HuH-7.5 (cell line): ENCODE results near the gene SLC40A1.
"Not testable (repeated sequence)": the region's sequence is repeated elsewhere in the genome, so short reads cannot be mapped to it uniquely, and the experiment has no call there.

Source experiments
- DNase-seq: peaks from one replicate; pipeline ENCODE4 v3.0.0; 2011; ENCODE audit warnings: low spot score

Gene SLC40A1, protein sequence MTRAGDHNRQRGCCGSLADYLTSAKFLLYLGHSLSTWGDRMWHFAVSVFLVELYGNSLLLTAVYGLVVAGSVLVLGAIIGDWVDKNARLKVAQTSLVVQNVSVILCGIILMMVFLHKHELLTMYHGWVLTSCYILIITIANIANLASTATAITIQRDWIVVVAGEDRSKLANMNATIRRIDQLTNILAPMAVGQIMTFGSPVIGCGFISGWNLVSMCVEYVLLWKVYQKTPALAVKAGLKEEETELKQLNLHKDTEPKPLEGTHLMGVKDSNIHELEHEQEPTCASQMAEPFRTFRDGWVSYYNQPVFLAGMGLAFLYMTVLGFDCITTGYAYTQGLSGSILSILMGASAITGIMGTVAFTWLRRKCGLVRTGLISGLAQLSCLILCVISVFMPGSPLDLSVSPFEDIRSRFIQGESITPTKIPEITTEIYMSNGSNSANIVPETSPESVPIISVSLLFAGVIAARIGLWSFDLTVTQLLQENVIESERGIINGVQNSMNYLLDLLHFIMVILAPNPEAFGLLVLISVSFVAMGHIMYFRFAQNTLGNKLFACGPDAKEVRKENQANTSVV

DNA sequence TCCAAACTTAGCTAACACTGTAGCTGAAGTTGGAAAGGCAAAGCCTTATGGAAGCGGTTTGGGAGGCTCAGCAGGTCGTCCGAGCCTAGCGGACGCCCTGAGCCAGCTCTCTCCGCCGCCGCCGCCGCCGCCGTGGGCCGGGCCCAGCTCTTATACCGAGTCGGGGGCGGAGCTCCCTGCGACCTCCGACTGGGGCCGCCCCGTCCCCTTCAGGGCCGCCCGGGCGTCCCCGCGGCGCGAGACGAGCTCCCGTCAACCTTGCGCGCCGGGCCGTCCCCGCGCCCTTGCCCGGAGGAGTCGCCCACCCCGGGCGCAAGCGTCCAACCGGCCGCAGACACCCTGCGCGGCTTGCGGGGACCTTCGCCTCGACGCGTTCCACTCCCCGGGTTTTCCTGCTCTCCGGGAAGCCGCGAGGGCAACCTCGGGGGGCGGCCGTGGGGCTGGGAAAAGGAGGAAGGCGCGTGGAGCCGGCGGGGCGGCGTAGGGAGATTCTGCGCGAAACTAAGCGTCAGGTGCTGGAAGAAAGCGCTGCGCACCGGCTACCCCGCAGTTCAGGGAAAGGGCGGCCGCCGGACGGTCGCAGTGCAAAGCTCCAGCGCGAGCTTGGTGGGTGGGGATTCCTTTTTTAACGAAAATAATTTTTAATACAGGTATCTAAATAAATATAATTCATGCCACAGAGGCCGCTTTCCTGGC lies at the start of gene SLC40A1:
SLC40A1 (minus strand) TSS at position 129 of the 696 bp plus-strand sequence. CDS start 326 bp downstream, outside the sequence.
- DNase-seq = peak; percentile 62

DNA sequence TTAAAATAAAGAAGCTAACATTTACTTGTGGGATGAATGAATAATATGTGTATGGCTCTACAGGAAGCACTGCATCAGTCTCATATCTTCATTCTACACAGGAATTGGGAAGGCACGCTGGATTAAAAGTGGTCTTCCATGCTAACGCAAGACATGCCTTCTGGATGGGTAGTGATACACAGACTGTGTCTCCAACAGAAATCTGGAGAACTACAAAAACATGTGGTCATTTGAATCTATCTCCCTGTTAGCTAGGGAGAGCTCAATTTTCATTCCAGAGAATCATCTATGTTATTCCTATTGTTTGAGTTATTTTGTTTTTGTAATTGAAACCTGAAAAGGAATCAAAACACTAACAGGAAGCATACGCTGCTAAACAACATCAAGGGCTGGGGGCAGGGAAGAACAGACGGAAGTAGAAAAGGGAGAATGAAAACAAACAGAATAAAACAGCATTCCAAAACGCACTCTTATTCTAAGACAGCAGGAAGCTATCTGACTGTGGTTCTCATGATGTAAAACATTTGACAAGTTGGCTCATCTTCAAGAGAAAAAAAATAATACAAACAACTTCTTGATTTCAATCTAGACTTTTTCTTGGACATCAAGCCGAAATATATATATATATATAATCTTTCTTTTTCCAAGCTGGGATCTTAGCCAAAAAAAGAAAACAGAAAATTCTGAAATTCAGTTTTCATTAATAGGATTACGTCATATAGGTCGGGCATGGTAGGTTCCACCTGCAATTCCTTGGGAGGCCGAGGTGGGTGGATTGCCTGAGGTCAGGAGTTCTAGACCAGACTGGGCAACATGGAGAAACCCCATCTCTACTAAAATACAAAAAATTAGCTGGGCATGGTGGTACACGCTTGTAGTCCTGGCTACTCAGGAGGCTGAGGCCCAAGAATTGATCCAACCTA lies 49.2 kb upstream of the SLC40A1 start:
- no peak for DNase-seq

DNA sequence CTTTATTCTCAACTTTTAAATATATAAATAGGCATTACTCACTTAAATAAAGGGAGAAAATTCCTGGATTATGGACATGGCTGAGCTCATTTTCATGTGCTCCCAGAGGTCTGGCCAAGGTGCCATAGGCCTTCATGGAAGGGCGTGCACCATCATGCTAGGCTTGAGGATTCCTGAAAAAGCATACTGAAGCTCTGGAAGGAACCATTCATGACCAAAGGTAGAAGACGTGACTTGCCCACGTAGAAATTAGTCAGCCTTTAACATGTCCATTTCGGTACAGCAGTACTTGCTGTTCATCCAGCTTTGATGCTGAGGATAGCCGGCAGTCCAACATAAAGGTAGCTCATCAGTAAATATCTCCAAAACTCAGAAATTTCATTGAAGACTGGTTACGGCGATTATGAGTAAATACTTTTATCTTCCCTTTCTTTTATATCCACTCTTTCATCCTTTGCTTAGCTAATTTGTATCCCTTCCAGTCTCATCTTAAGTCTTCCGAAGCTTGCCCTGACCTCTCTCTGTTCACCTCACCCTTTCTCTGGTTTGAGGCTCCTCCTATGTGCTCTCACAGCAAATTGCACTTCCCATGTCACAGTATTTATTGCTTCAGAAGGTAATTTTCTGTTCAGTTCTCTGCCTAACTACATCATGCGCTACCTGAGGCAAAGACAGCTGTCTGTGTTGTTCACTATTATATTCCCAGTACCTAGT lies 48.4 kb upstream of the SLC40A1 start:
- DNase-seq = no peak

DNA sequence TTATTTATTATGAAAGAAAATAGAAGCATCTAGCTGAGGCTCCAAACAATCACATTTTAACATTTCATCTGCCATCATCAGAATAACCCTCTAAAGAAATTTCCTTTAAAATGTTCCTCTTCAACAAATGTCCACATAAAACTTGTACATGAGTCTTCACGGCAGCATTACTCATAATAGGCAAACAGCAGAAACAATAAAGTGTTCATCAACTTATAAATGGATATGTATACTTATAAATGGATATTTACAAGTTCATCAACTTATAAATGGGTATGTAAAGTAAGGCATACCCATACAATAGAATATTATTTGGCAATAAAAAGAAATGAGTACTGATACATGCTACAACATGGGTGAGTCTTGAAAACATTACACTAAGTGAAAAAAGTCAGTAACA lies 47.2 kb upstream of the SLC40A1 start:
- no peak for DNase-seq

DNA sequence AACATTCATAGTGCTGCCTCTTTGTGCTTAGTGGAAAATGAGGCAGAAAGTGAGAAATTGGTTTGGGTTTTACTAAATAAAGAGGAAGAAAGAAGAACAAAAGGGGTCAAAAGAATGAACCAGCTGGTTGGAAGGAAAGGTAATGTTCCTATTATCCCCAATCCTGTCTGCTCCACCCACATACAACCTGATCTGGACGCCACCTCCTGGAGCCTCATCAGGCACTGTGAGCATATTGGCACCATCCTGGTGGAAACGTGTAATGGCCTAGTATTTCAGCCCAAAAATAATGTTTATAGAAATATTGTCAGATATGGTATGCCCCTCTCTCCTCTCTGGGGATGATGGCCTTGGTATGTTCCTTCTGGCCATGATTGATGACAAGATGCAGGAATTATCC lies 45.0 kb upstream of the SLC40A1 start:
- no peak for DNase-seq

DNA sequence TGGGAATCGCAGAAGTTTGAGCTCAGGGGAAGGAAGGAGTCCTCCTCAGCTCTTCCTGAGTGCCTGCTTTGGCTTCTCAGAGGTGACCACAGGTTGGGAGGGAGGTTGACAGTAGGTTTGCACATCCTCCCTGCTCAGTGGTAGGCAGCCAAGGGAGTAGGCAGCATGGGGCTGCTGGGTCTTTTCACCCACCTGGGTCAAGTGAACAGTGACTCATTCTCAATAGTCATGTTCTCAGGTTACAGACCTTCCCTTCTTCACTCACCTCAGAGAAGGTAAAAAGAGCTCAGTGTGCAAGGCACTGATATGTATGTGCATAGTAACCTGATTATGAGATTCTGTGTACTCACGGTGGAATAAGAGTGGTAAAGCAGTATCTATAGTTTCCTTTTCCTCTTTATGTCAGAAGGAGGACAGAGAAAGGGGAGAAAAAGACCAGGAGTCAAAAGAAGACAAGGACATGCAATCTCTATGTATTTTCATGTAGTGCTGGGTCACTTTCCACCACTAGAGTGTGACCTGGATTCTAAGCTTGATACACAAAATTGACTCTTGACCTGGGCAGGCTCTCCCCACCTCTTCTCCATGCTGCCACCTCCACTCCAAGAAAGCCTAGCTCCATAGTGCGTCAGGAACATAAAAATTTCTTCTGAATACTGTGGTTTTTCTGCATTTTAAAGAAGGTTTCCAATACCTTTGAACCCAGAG lies 44.2 kb upstream of the SLC40A1 start:
- no peak for DNase-seq

DNA sequence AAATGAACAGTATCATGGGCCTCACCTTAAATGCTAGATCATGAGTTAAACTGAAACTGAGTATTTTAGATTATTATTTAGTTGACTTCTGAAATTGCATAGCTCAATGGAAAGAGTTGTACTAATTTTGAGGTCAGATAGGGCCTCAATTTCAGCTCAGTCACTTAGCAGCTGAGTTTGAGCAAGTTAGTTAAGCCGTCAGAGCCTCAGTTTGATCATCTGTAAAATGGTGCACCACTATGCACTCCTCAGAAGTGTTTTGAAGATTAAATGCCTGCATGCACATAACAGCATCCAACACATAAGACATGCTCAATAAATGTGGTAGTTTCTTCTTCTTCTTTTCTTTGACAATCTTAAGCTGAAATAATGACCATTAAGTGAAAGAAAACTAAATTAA lies 42.5 kb upstream of the SLC40A1 start:
- DNase-seq = no peak

DNA sequence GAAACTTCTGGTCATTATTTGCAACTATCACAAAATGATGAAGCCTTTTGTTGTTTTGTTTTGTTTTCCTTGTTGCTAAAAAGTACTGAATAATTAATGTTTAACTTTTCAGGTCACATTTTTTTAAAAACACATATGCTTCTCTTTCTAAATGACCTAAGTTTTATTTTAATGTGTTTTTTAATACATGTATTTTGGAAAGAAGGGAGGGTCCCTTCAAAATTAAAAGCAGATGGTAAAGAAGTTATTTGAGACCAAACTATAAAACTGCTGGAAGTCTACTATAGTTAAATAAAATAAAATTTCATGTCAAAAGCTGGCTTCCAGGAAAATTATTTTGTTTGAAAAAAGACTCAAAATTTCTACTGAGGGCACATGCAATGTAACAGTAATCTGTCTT lies 41.2 kb upstream of the SLC40A1 start:
- no peak for DNase-seq

DNA sequence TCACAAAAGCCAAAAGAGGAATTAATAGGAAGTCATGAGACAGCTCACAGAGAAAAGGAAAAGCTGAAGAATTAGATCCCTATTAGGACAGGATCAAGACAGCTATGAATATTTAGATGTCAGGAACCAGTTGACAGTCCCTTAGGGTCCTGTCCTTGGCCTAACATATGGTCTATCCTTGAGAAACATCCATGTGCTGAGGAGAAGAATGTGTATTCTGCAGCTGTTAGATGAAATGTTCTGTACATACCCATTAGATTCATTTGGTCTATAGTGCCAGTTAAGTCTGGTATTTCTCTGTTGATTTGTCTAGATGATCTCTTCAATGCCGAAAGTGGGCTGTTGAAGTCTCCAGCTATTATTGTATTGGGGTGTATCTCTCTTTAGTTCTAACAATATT lies 37.6 kb upstream of the SLC40A1 start:
- DNase-seq = no peak

DNA sequence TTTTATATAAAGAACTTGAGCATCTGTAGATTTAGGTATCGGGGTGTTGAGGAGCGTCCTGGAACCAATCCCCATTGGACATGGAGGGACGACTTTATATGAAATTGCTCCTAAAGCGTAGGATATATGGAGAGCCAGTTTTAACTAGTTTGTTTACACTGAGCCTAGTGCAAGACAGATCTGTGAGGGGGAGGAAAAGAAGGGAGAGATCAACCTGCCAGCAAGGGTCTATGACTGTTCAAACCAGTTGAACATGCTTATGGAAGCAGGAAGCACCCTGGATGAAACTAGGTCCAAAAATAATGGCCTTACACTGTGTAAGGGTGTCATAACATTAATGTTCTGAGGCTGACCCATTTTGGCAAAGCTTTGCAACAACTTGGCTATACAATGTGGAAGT lies 34.0 kb upstream of the SLC40A1 start:
- DNase-seq = no peak

DNA sequence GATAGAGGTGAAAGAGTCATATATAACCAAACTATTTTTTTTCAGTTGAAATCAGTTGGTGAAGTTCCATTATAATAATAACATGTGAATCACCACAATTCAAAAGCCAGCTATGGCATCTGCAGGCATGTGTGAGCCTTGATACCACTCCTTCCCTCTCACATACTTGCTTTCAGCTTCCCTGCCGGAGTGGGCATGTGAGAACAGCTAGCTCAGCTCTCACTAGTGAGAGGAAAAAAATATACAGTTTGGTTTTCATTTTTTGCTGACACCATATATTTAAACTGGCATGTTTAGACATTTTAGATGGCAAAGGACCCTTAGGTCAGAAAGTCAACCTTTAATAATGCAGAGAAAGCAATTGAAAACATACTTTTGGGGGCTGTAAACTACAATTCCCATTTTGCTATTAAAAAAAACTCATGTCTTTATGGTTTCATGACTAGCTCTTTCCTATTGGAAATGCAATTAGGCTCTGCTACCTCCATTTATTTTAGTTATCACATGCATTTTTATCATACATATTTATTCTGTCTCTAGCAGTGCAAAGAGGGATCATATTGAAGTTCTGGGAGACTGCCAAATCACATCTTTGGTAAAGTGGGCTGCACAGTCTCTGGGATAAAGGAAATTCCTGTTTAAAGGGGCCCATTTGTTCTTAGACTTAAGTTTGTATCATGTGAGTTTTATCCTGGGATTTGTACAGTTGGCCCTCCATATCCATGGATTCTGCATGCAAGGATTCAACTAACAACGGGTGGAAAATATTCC lies 33.2 kb upstream of the SLC40A1 start:
- no peak for DNase-seq

DNA sequence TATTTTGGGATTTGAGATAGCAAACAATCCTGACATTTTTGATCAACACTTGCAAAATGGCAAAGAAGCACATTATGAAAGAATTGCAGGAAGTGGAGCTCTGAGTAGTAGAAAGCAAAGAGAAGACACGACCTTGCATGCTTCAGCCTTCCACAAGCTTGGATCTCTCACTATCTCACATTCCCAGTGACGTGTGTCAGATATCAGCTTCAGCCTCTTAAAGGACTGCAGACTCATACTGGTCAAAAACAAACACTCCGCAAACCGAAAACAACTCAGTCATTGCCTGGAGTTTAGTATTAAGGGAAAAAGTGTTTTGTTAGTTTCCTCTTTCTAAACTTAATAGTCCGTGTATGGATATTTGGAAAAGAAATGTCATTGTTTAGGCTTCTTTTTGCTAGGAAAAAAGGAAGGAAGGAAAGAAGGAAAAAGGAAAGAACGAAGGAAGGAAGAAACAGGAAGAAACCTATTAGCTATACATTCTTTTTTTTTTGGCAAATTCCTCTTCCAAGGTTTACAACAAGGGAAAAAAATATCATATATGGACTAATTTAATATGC lies 32.6 kb upstream of the SLC40A1 start:
- DNase-seq = no peak

DNA sequence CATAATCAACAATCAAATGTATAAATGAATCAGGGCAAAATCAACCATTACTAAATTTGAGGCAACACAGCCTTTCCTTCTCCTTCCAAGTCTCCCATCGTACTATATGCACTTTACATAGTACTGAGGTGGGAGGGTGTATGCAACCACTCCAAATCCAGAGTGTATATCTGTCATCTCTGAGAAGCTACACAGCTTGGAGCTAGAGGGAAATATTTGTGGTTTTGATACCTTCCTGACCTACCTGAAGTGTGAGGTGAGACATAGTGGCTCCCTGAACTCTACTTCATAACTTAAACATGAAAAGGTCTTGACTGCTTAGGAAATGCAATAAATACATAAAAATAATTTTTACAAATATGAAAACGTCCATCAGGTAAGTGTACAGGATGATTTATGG lies 30.1 kb upstream of the SLC40A1 start:
- DNase-seq = no peak

DNA sequence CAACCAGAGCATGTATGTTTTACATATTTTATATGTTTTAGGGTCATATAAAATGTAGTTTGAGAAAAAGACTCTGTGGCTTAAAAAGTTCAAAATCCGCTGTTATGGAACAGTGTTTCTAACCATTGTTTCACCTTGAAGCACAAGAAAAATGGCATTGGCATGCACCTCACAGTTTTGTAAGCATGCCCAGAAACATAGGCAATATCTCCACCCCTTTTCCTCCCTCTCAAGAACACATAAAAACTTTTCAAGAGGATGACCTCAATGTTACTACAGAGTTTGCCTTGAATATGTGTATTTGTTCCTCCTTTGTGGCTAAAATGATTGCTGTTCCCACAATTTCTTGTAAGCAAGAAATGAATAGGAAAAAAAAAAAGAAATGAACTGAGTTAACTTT lies 29.3 kb upstream of the SLC40A1 start:
- DNase-seq = no peak

DNA sequence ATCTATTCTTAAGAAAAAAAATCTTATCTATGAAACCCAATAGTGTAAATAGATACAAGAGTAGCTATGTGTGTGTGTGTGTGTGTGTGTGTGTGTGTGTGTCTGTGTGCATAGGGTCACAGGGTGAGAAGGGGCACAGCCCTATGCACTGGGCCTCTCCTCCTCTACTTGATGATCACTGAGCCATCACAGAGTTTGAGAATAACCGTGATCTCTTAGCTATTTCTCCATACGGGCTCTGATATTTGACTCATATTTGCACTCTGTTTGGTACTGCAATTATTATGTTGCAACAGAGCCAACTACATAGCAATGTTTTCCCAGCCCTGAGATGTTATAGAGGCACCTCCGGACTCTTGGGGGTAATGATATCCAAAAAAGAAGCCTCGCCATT lies 28.8 kb upstream of the SLC40A1 start:
- no peak for DNase-seq

DNA sequence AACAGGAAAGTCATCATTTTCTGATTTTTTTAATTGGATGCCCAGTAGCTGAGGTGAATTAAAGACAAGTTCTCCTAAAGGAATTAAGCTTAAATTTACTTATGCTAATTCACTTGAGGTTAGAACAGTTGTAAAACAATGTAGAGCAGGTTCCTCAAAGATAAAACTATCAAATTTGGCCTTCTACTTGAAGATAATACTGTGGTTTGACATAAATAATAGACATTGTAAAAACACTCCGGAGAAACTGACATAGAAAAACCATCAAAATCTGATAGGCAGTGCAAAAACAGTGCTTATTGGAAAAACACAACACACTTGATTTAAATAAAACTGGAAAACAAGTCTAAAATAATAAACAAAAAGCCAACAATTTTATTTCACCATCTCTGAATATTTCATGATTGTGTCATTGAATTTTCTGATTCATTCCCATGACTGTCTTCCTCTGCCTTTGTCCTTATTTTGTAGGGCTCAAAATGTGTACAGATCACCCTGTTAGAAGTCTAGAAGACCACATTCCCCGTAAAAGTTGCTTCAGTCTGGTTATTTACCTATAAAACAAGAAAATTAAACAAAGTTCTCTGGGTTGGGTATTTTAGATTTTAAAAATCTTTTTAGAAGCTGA lies 28.3 kb upstream of the SLC40A1 start:
- no peak for DNase-seq

DNA sequence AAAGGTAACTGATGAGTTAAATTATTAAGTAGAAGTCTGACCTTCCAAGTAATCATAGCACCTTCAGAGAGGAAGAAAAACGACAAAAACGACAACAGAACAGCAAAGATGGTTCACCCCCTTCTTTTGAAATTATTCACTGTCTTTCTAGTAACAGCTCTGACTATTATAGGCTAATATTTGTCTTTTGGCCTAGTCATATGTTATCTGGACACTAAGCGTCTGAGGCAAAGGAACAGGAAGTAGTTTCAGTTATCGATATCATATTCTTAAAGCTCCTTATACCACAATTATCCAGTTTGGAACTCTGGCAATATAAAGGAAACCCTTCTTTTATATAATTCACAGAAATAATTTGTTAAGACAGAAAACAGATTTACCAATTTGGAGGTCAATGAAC lies 27.6 kb upstream of the SLC40A1 start:
- DNase-seq = no peak

DNA sequence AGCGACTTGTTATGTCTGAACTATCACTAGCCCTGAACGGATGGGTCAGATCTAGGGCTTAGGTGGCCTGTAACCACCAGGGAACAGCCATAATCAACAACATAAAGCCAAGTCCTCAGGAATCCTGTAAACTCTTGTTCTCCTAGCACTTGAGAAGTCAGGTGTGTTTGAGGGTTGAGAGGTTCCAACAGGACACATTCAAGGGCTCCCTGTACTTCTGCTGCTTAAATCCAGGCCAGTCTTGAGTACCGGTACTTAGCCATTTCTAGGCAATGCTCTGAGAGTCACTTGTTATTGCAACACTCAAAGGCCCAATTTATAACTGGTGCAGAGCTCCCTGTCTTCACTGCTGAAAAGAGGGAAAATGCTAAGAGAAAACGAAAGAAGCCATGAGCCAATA lies 21.6 kb upstream of the SLC40A1 start:
- DNase-seq = no peak

DNA sequence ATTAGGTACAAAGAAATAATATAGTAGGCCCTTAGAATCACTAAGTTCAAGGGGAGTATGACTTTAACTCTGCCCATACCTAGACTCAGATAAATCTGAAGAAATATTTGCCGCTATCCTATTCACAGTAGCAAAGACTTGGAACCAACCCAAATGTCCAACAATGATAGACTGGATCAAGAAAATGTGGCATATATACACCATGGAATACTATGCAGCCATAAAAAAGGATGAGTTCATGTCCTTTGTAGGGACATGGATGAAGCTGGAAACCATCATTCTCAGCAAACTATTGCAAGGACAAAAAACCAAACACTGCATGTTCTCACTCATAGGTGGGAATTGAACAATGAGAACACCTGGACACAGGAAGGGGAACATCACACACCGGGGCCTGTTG lies 21.1 kb upstream of the SLC40A1 start:
- not testable (repeated sequence) for DNase-seq
